Effector memory CD4-positive, alpha-beta T cell (primary cell): ENCODE measurements around the gene SIGLEC5.
"Not testable (repeated sequence)": the region's sequence is repeated elsewhere in the genome, so short reads cannot be mapped to it uniquely, and the experiment has no call there.

Experiments
- DNase-seq, 3 donors: peaks; one replicate each; pipeline ENCODE4 v3.0.0-alpha.2; 2020
- H3K27ac ChIP-seq: 2 replicates; pipeline ENCODE4 v1.7.0; 2013; ENCODE audit warnings: mild to moderate bottlenecking, low read length, moderate library complexity; ENCODE audit not compliant: insufficient read depth, poor library complexity, severe bottlenecking
- H3K27me3 ChIP-seq: replicated peaks from 2 replicates; pipeline ENCODE4 v1.7.0; 2013; ENCODE audit warnings: mild to moderate bottlenecking, low read length; ENCODE audit not compliant: insufficient read depth, control insufficient read depth, poor library complexity, severe bottlenecking
- H3K36me3 ChIP-seq: 2 replicates; pipeline ENCODE4 v1.7.0; 2013; ENCODE audit warnings: mild to moderate bottlenecking, low read length, moderate library complexity; ENCODE audit not compliant: control insufficient read depth, insufficient read depth
- H3K4me1 ChIP-seq: 2 replicates; pipeline ENCODE4 v1.7.0; 2013; ENCODE audit warnings: low read length, mild to moderate bottlenecking; ENCODE audit not compliant: control insufficient read depth, insufficient read depth, poor library complexity, severe bottlenecking
- H3K4me3 ChIP-seq: 2 replicates; pipeline ENCODE4 v1.7.0; 2013; ENCODE audit warnings: low read length, low read depth, mild to moderate bottlenecking; ENCODE audit not compliant: insufficient read depth, poor library complexity, severe bottlenecking
- H3K9me3 ChIP-seq: 2 replicates; pipeline ENCODE4 v1.7.0; 2013; ENCODE audit warnings: mild to moderate bottlenecking, low read length, moderate library complexity; ENCODE audit not compliant: control insufficient read depth
- total RNA-seq, 3 donors: gene quantifications; one replicate each; lab custom pipeline; 2026; lab: John Stamatoyannopoulos, UW

Gene SIGLEC5, protein sequence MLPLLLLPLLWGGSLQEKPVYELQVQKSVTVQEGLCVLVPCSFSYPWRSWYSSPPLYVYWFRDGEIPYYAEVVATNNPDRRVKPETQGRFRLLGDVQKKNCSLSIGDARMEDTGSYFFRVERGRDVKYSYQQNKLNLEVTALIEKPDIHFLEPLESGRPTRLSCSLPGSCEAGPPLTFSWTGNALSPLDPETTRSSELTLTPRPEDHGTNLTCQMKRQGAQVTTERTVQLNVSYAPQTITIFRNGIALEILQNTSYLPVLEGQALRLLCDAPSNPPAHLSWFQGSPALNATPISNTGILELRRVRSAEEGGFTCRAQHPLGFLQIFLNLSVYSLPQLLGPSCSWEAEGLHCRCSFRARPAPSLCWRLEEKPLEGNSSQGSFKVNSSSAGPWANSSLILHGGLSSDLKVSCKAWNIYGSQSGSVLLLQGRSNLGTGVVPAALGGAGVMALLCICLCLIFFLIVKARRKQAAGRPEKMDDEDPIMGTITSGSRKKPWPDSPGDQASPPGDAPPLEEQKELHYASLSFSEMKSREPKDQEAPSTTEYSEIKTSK
- 0 to 0.39 (median 0) reads per million in 3 donors for total RNA-seq

DNA sequence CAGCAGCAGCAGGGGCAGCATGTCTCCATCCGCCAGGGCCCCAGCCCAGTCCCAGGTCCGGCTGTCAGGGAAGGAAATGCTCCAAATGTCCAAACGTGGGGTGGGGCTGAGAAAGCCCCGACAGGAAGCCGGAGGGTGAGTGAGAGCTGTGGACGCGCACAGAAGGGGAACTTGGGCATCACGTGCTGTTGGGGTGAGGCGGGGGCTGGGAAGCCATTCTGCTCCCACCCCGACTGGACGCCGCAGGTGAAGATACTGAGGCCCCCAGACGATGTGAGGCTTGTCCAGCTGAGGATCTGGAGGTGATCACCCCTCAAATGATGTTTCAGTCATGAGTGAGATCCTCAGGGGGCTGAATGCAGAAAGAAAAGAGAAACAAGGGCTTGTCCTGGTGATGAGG lies at the start of gene SIGLEC5:
SIGLEC5 (minus strand) TSS at position 87 of the 400 bp plus-strand sequence; CDS start at position 21, 66 bp downstream.
- DNase-seq, H3K27ac ChIP-seq, H3K36me3 ChIP-seq, H3K4me3 ChIP-seq, H3K9me3 ChIP-seq, H3K27me3 ChIP-seq, H3K4me1 ChIP-seq: not testable (repeated sequence)

DNA sequence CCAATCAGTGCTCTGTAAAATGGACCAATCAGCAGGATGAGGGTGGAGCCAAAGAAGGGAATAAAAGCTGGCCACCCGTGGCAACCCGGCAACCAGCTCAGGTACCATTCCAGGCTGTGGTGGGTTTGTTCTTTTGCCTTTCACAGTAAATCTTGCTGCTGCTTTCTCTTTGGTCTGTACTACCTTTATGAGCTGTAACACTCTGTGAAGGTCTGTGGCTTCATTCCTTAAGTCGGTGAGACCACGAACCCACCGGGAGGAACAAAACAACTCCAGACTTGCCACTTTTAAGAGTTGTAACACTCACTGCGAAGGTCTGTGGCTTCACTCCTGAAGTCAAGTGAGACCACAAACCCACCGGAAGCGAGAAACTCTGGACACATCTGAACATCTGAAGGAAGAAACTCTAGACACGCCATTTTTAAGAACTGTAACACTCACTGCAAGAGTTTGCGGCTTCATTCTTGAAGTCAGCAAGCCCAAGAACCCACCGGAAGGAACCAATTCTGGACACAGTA lies 46.4 kb upstream of the SIGLEC5 start:
- no peak overlapping the region for H3K4me3 ChIP-seq
- no peak overlapping the region for H3K27ac ChIP-seq
- H3K9me3 ChIP-seq = no peaks in the 10 kb centered on the region
- no peaks in the 10 kb centered on the region for H3K36me3 ChIP-seq
- no peaks in the 10 kb centered on the region for H3K4me1 ChIP-seq
- no peak for DNase-seq
- no peaks in the 10 kb centered on the region for H3K27me3 ChIP-seq

DNA sequence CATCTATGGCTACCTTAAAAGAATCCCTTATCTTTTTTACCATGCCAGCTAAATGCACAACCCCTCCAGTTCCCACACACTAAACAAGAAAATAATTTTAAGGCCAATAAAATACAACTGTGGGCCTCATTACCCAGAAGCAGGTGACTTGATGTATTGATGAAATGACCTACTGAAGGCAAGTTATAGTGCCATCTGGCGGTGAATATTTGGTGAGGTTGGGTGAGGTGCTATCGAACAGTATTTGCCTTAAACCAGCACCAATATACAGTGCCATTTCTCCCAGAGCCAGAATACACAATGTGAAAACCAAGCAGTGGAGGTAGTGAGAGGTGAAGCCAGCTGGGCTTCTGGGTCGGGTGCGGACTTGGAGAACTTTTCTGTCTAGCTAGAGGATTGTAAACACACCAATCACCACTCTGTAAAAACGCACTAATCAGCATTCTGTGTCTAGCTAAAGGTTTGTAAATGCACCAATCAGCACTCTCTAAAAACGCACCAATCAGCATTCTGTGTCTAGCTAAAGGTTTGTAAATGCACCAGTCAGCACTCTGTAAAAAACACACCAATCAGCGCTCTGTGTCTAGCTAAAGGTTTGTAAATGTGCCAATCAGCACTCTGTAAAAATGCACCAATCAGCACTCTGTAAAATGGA lies 45.8 kb upstream of the SIGLEC5 start:
- H3K4me1 ChIP-seq, H3K27ac ChIP-seq, H3K4me3 ChIP-seq, H3K36me3 ChIP-seq, H3K27me3 ChIP-seq, DNase-seq, H3K9me3 ChIP-seq: not testable (repeated sequence)

DNA sequence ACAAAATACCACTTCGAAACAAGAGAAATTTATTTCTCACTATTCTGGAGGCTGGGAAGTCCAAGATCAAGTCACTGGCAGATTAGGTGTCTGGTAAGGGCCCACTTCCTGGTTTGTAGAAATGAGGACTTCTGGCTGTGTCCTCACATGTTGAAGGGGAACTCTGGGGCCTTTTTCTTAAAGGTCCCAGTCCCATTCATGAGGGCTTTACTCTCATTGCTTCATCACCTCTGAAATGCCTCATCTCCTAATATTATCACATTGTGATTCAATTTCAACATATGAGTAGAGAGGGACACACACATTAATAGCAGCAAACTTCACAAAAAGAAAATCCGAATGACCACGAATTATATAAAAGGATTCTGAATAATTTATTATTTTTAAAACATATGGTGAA lies 38.0 kb upstream of the SIGLEC5 start:
- H3K4me3 ChIP-seq = no peak overlapping the region
- H3K4me1 ChIP-seq = no peaks in the 10 kb centered on the region
- no peak for DNase-seq
- H3K9me3 ChIP-seq = no peaks in the 10 kb centered on the region
- H3K27me3 ChIP-seq = peaks cover 4% of the 10 kb centered on the region
- no peaks in the 10 kb centered on the region for H3K36me3 ChIP-seq
- H3K27ac ChIP-seq = no peak overlapping the region

DNA sequence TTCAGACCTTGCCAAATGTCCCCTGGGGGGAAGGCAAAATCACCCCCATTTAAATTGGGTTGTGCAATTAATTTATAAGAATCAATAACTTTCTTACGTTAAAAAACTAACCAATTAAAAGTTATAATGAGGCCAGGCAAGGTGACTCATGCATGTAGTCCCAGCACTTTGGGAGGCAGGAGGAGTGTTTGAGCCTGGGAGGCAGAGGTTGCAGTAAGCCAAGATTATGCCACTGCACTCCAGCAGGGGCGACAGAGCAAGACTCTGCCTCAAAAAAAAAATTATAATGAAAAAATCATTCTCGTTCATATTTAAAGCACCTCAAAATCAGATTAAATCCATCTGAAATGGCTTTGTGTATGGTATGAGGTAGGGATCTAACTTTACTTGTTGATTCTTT lies 34.8 kb upstream of the SIGLEC5 start:
- no peaks in the 10 kb centered on the region for H3K4me1 ChIP-seq
- no peak overlapping the region for H3K27ac ChIP-seq
- no peaks in the 10 kb centered on the region for H3K9me3 ChIP-seq
- no peak overlapping the region for H3K4me3 ChIP-seq
- H3K36me3 ChIP-seq = no peaks in the 10 kb centered on the region
- H3K27me3 ChIP-seq = peaks cover 4% of the 10 kb centered on the region
- DNase-seq = no peak

DNA sequence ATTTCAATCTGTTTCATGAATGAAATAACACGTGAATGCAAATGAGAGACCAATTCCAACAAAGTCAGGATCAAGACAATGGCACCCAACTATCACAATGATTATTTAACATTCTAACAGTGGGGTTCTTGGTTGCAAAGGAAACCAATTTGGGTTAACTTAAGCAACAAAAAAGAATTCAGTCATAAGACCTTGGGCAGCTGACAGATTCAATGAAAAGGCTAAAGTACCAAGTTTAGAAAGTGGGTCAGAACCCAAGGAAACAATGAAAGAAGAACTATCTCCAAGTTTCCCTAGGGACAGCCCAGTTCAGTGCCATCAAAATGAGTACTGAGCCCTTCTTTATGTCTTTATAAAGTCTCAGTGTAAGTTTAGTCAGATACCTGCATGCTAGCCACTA lies 33.9 kb upstream of the SIGLEC5 start:
- Histone ChIP-seq H3K27me3 (peaks cover 4% of the 10 kb centered on the region), H3K4me3 (no peak overlapping the region), H3K4me1 (no peaks in the 10 kb centered on the region), H3K27ac (no peak overlapping the region), H3K9me3 (no peaks in the 10 kb centered on the region), H3K36me3 (no peaks in the 10 kb centered on the region)
- no peak for DNase-seq

DNA sequence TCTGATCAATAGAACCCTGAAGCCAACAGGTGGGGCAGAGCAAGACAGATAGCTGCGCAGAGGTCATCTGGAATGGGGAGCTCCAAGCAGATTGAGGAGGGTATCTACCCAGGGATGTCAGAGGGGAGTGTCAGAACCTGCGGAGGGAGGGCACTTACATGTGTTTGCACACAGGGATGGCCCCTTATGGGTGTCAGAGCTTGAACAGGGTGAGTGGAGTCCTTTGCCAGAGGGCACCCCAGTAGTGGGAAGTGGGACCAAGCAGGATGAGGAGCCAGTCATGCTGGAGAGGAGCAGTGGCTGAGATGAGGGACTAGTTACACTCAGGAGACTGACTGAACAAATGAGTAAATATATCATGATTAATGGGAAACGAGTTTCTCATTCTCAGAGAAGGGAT lies 33.4 kb upstream of the SIGLEC5 start:
- Histone ChIP-seq H3K9me3 (no peaks in the 10 kb centered on the region), H3K36me3 (no peaks in the 10 kb centered on the region), H3K4me1 (no peaks in the 10 kb centered on the region), H3K4me3 (no peak overlapping the region), H3K27me3 (peaks cover 4% of the 10 kb centered on the region), H3K27ac (no peak overlapping the region)
- DNase-seq = no peak

DNA sequence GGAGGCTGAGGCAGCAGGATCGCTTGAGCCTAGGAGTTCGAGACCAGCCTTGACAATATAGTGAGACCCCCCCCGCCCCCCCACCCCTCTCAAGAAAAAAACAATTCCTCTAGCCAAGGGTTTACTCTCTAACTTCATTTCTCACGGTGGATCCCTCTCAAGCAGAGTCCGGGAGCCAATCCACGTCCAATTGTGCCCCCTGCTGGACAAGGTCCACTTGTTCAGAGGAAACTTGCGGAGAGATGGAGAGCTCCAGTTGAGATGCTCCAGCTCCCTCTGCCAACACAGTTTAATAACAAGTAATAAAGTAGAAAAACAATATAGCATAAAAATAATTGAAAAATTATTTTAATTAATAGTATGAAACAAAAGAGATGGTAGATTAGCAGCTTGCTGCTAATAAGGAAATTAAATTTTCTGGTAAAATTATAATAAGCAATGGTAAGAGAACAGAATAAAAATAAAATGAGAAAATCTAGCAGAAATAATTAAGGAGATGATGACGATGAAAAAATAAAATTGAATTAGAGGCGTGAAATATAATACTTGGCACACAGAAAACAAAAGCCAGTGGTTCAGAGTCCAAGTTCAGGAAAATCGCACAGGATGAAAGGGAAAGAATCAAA lies 30.9 kb upstream of the SIGLEC5 start:
- Histone ChIP-seq H3K27me3 (no peaks in the 10 kb centered on the region), H3K4me3 (no peak overlapping the region), H3K9me3 (no peaks in the 10 kb centered on the region), H3K36me3 (no peaks in the 10 kb centered on the region), H3K4me1 (no peaks in the 10 kb centered on the region), H3K27ac (no peak overlapping the region)
- peak in 2 of 3 donors; percentile 2 to 34 for DNase-seq

DNA sequence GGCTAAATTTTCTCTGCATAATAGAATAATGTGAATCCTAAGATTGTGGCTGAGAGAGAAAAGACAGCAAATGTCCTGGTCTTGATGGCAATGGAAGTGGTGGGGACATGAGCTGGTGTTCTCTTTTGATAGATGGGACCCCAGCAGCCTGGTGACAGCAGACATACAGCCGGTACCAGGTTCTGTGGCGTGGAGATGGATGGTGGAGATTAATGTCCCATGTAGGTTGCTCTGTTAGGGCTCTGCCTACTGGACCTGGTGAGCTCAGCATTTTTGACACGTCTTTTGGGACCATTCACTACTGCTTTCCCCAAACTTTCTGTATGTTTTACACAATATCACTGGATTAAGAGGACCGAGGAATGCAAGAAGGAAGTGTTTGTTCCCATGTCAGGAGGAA lies 24.6 kb upstream of the SIGLEC5 start:
- Histone ChIP-seq H3K36me3 (no peaks in the 10 kb centered on the region), H3K4me1 (no peaks in the 10 kb centered on the region), H3K4me3 (no peak overlapping the region), H3K27ac (no peak overlapping the region), H3K27me3 (no peaks in the 10 kb centered on the region), H3K9me3 (no peaks in the 10 kb centered on the region)
- DNase-seq = no peak
